ENCODE results near the gene ANKRD11. TPM values are rescaled to one million over a fixed set of nuclear protein-coding genes. Genes with fewer than 3 reads are reported as not detected.

ANKRD11 gene
- polyA plus RNA-seq, 1 donor (not counting 4 experiments of a cell fraction or from before 2014, with no cell fraction given) = 30.1 TPM

GRCh38 chr16:89295071-89295900 is 195.1 kb downstream of the ANKRD11 start:
- dilution Hi-C loops (cut with MboI; ENCODE audit: extremely low pct_ligation_motif_present, low sequenced_read_pairs) = no loop called here
- peaks cover 21% of the 10 kb centered on the region for H4K20me1 ChIP-seq (ENCODE audit: control insufficient read depth, extremely low read depth, insufficient read depth, low read length)

GRCh38 chr16:89294486-89294885 is 195.9 kb downstream of the ANKRD11 start:
- Histone ChIP-seq H3K4me1 (ENCODE audit: control insufficient read depth, extremely low read depth, insufficient read depth, low read length) (no peaks in the 10 kb centered on the region), H3K9ac (ENCODE audit: control insufficient read depth, extremely low read depth, insufficient read depth, low read length) (no peak overlapping the region), H3K4me3 (ENCODE audit: control insufficient read depth in 2 of 3, extremely low read depth in 1 of 3, insufficient read depth in 2 of 3, low read depth in 1 of 3, low read length in 3 of 3) (no peak overlapping the region), H3K36me3 (ENCODE audit: control insufficient read depth in 2 of 2, extremely low read depth in 1 of 2, insufficient read depth in 2 of 2, low read length in 2 of 2) (peaks cover 16 to 23% of the 10 kb centered on the region in 2 experiments), H3K27me3 (ENCODE audit: control insufficient read depth, extremely low read depth, insufficient read depth, low read length) (no peaks in the 10 kb centered on the region), H2AFZ (ENCODE audit: control insufficient read depth, low read length) (no peak overlapping the region), H3K27ac (ENCODE audit: control insufficient read depth, insufficient read depth, low read length) (no peak overlapping the region), H3K9me1 (ENCODE audit: control insufficient read depth, extremely low read depth, insufficient read depth, low read length) (no peaks in the 10 kb centered on the region), H4K20me1 (ENCODE audit: control insufficient read depth, extremely low read depth, insufficient read depth, low read length) (peaks cover 18% of the 10 kb centered on the region), H3K9me3 (ENCODE audit: control insufficient read depth, low read depth, low read length) (no peaks in the 10 kb centered on the region), H3K4me2 (ENCODE audit: control insufficient read depth, extremely low read depth, insufficient read depth, low read depth, low read length) (no peak overlapping the region), H3K79me2 (ENCODE audit: control insufficient read depth, insufficient read depth, low read length) (peaks cover 69% of the 10 kb centered on the region)
- no peak for FAIRE-seq
- dilution Hi-C loops (cut with MboI; ENCODE audit: extremely low pct_ligation_motif_present, low sequenced_read_pairs) = no loop called here
- TF ChIP-seq CTCF (optimal IDR thresholded peaks at IDR 0.05 in 1 of 3, IDR thresholded peaks at IDR 0.05 in 1 of 3, conservative IDR thresholded peaks at IDR 0.05 in 1 of 3; ENCODE audit: extremely low read depth in 1 of 3, insufficient read depth in 2 of 3, low read length in 3 of 3) = no peak
- no peak for DNase-seq (ENCODE audit: low read depth, low spot score)

More at GRCh38 chr16:89295071-89295900, 195.1 kb downstream of the ANKRD11 start:
- TF ChIP-seq CTCF (optimal IDR thresholded peaks at IDR 0.05 in 1 of 3, IDR thresholded peaks at IDR 0.05 in 1 of 3, conservative IDR thresholded peaks at IDR 0.05 in 1 of 3; ENCODE audit: extremely low read depth in 1 of 3, insufficient read depth in 2 of 3, low read length in 3 of 3) = no peak
- TF ChIP-seq EZH2 (IDR thresholded peaks at IDR 0.05; ENCODE audit: low read length) = no peak
- FAIRE-seq = no peak
- Histone ChIP-seq H3K27ac (ENCODE audit: control insufficient read depth, insufficient read depth, low read length) (no peak overlapping the region), H3K9me3 (ENCODE audit: control insufficient read depth, low read depth, low read length) (no peaks in the 10 kb centered on the region), H3K27me3 (ENCODE audit: control insufficient read depth, extremely low read depth, insufficient read depth, low read length) (no peaks in the 10 kb centered on the region), H3K36me3 (ENCODE audit: control insufficient read depth in 2 of 2, extremely low read depth in 1 of 2, insufficient read depth in 2 of 2, low read length in 2 of 2) (peaks cover 19 to 23% of the 10 kb centered on the region in 2 experiments), H3K4me2 (ENCODE audit: control insufficient read depth, extremely low read depth, insufficient read depth, low read depth, low read length) (no peak overlapping the region), H3K9me1 (ENCODE audit: control insufficient read depth, extremely low read depth, insufficient read depth, low read length) (no peaks in the 10 kb centered on the region), H3K4me1 (ENCODE audit: control insufficient read depth, extremely low read depth, insufficient read depth, low read length) (no peaks in the 10 kb centered on the region), H3K79me2 (ENCODE audit: control insufficient read depth, insufficient read depth, low read length) (peaks cover 75% of the 10 kb centered on the region), H3K9ac (ENCODE audit: control insufficient read depth, extremely low read depth, insufficient read depth, low read length) (no peak overlapping the region), H2AFZ (ENCODE audit: control insufficient read depth, low read length) (no peak overlapping the region), H3K4me3 (ENCODE audit: control insufficient read depth in 2 of 3, extremely low read depth in 1 of 3, insufficient read depth in 2 of 3, low read depth in 1 of 3, low read length in 3 of 3) (no peak overlapping the region)
- no peak for DNase-seq (ENCODE audit: low read depth, low spot score)
